Bronchial epithelial cell (primary cell): ENCODE data around the gene EIPR1. TPM values are rescaled to one million over a fixed set of nuclear protein-coding genes. Genes with fewer than 3 reads are reported as not detected.

Source experiments
- DNase-seq: peaks from one replicate; pipeline ENCODE4 v3.0.0-alpha.2; 2010; ENCODE audit warnings: low read depth
- FAIRE-seq: peaks from 2 replicates; lab custom pipeline; 2011; peaks lifted over from hg19 to GRCh38; lab: Jason Lieb, UNC
- H3K27me3 ChIP-seq: 2 replicates; pipeline ENCODE4 v1.5.1; 2011; ENCODE audit warnings: low read length; ENCODE audit not compliant: control insufficient read depth, insufficient read depth
- H3K36me3 ChIP-seq: 2 replicates; pipeline ENCODE4 v1.5.1; 2011; ENCODE audit warnings: low read length; ENCODE audit not compliant: control insufficient read depth, insufficient read depth
- H3K4me3 ChIP-seq: 2 replicates; pipeline ENCODE4 v1.5.1; 2011; ENCODE audit warnings: mild to moderate bottlenecking, low read depth, low read length, control low read depth
- CTCF ChIP-seq: IDR thresholded peaks from 2 replicates; pipeline ENCODE4 v1.5.1; 2011; ENCODE audit warnings: mild to moderate bottlenecking, moderate library complexity, low read length, control low read depth, inconsistent platforms; ENCODE audit not compliant: insufficient read depth, severe bottlenecking
- total RNA-seq: library from RNA; depleted of rRNA; stranded (reverse); fragments of >200 nt; gene quantifications from 2 replicates; pipeline ENCODE4 v1.2.1, GENCODE V29; 2014

The EIPR1 gene
- total RNA-seq, 1 donor from 2014 or later, result 44.5 TPM

GRCh38 chr2:3414133-3414860, 36.7 kb upstream of the EIPR1 start:
- no peaks in the 10 kb centered on the region for H3K27me3 ChIP-seq
- H3K36me3 ChIP-seq, result peaks cover 7% of the 10 kb centered on the region
- DNase-seq, result no peak
- no peak overlapping the region for H3K4me3 ChIP-seq
- FAIRE-seq, result no peak
- no peak for TF ChIP-seq CTCF

GRCh38 chr2:3413697-3414096, 36.1 kb upstream of the EIPR1 start:
- Histone ChIP-seq H3K4me3 (no peak overlapping the region), H3K36me3 (peaks cover 7% of the 10 kb centered on the region), H3K27me3 (no peaks in the 10 kb centered on the region)
- DNase-seq (no peak), FAIRE-seq (no peak)
- no peak for TF ChIP-seq CTCF

- DNase-seq (no peak), FAIRE-seq (no peak)
- Histone ChIP-seq H3K4me3 (no peak overlapping the region), H3K27me3 (no peaks in the 10 kb centered on the region), H3K36me3 (peaks cover 7% of the 10 kb centered on the region)
- no peak for TF ChIP-seq CTCF
Observed at GRCh38 chr2:3411103-3411502, 33.5 kb upstream of the EIPR1 start.

- FAIRE-seq, result no peak
- Histone ChIP-seq H3K4me3 (no peak overlapping the region), H3K36me3 (peaks cover 7% of the 10 kb centered on the region), H3K27me3 (no peaks in the 10 kb centered on the region)
- TF ChIP-seq CTCF, result no peak
- no peak for DNase-seq
Observed at GRCh38 chr2:3409627-3410170, 32.1 kb upstream of the EIPR1 start.

GRCh38 chr2:3408781-3409180, 31.2 kb upstream of the EIPR1 start:
- no peak for DNase-seq
- FAIRE-seq, result no peak
- no peak for TF ChIP-seq CTCF
- Histone ChIP-seq H3K36me3 (peaks cover 5% of the 10 kb centered on the region), H3K27me3 (no peaks in the 10 kb centered on the region), H3K4me3 (no peak overlapping the region)

GRCh38 chr2:3406501-3406900, 28.9 kb upstream of the EIPR1 start:
- no peaks in the 10 kb centered on the region for H3K27me3 ChIP-seq
- no peak overlapping the region for H3K4me3 ChIP-seq
- H3K36me3 ChIP-seq, result peaks cover 8% of the 10 kb centered on the region
- DNase-seq (no peak), FAIRE-seq (no peak)
- TF ChIP-seq CTCF, result no peak
